OCI-LY7 (cell line): ENCODE measurements around the gene OXTR.

Source experiments
- CTCF ChIP-seq: fragments of 200-600 bp; sonication (generic); conservative IDR thresholded peaks from 2 replicates; pipeline ENCODE4 v1.5.1; 2014; ENCODE audit warnings: mild to moderate bottlenecking, antibody characterized with exemption, low read length, moderate library complexity, mixed read lengths
- EZH2phosphoT487 ChIP-seq: fragments of 200-600 bp; sonication (generic); IDR thresholded peaks from 2 replicates; pipeline ENCODE4 v1.6.1; 2018; ENCODE audit warnings: low read depth, borderline replicate concordance, mild to moderate bottlenecking, mixed run types, antibody characterized with exemption, low read length, moderate library complexity, mixed read lengths

GRCh38 chr3:8760091-8760490 lies 9.3 kb downstream of the OXTR start:
- TF ChIP-seq CTCF (no peak), EZH2phosphoT487 (no peak)
